HG02938 (cell line): ENCODE results near the gene MAP3K20.
"Not testable (repeated sequence)": the region's sequence is repeated elsewhere in the genome, so short reads cannot be mapped to it uniquely, and the experiment has no call there.

ENCODE experiments used
- ATAC-seq: cut with Tn5 transposase; IDR thresholded peaks from one replicate; pipeline ENCODE4 v1.9.1; 2021; ENCODE audit warnings: mild to moderate bottlenecking, moderate library complexity; ENCODE audit not compliant: unreplicated experiment

Gene MAP3K20

GRCh38 chr2:173086518-173087213 is 11.0 kb downstream of the MAP3K20 start:
- ATAC-seq, result no peak

DNA sequence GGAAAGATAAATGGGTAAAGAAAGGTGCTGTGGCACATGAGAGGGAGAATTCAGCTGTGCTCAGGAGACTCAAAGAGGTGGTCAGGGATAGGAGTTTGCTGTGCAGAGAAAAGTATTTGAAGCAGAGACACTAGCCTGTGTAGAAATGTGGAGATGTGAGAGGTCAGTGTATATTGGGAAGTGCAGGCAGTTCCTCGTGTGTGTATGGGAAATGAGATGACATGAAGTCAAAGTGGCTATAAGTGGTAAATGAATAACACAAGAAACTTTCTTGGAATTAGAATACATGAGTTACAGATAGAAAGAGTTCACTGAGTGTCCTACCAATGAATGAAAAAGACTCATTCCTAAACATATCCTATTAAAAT is 11.6 kb downstream of the MAP3K20 start:
- no peak for ATAC-seq

- no peak for ATAC-seq
Measured at GRCh38 chr2:173087793-173088496, 12.3 kb downstream of the MAP3K20 start.

GRCh38 chr2:173090276-173090877 is 14.7 kb downstream of the MAP3K20 start:
- ATAC-seq, result no peak

GRCh38 chr2:173090973-173091660 is 15.5 kb downstream of the MAP3K20 start:
- no peak for ATAC-seq

DNA sequence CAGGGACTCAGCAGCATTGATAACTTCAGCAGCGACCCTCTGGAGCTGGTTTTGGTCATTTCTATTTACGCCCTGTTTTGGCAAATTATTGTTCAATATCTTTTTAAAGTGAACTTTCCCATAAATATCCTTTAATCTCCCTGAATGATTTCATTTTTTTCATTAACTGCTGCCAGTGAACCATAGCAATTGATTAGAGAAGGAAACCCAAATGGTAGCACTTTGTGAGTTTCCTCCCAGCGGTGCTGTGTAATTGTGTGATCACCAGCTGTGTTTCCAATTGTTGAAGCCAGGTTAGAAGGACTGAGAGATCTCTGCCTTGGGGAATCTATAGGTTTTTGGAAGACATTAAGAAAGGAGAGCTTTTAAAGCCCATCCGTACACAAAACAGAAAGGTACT is 16.3 kb downstream of the MAP3K20 start:
- ATAC-seq, result no peak

DNA sequence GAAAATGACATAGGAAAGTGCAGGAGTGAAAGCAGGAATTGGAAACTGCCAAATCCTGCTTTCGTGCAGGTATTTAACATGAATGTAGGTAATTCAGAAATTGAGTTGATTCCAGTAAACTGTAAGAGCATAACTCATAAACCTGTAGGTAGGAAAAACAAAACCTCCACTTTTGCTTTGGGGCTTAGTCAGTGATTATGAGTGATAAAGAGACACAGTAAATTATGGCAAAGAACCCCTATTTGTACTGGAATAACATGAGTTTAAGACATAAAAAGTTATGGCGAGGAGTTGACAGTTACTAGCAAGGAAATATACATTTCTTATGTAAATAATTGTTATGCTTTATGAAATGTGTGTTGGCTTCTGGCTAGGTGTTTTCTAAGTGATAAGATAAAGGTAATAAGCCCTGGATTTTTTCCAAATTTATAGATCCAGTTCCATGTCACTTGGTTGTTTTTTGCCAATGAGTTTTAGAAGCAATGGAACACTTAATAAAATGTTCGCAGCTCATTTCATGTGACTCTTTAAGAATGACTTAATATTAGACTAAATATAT is 17.3 kb downstream of the MAP3K20 start:
- ATAC-seq, result no peak

GRCh38 chr2:173093617-173094016 is 18.0 kb downstream of the MAP3K20 start:
- ATAC-seq, result not testable (repeated sequence)

DNA sequence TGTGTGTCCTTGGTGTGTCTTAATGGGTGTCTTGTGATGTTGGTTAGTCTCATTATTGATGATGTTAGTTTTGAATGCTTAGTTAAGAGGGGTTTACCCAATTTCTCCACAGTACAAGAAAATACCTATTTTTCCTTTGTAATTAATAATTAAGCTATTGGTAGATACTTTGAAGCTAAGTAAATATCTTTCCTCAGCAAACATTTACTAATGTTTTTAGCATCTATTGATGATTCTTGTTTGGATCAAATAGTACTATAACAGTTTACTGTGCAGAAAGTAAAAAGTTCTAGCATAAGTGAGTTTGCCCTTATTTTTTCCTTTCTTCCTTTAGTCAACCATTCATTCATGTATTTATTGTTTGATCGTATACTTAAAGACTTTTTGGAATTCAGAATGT is 19.1 kb downstream of the MAP3K20 start:
- no peak for ATAC-seq

DNA sequence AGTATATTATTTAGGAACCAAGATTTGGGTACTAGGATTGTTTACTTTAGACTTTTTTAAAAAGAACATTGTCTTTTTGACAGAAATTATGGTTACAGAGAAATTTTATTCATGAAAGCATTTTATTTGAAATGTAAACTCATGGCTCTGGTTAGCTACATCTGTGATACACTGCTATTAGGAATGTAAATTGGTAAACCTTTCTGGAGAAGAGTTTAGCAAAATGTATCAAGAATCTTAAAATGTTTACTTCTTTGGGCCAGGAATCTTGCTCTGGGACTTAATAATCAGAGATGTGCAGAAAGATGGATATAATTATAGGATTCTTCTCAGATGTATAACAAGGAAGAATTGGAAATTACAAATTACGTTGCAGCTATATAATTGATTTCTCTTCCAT is 19.7 kb downstream of the MAP3K20 start:
- ATAC-seq, result no peak

DNA sequence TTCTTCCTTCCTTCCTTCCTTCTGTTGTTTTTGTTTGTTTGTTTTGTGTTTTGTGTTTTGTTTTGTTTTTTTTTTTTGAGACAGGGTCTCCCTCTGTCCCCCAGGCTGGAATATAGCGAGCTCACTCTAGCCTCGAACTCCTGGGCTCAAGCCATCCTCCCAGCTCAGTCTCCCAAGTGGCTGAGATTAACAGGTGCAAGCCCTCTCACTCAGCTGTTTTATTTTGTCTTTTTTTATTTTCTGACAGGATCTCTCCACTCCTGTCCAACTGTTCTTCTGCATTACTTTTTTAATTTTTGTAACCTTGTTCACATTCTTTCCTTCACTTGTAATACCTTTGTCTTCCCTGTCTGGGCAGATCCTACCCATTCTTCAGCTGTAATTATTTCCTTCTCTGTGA is 23.6 kb downstream of the MAP3K20 start:
- ATAC-seq, result no peak

DNA sequence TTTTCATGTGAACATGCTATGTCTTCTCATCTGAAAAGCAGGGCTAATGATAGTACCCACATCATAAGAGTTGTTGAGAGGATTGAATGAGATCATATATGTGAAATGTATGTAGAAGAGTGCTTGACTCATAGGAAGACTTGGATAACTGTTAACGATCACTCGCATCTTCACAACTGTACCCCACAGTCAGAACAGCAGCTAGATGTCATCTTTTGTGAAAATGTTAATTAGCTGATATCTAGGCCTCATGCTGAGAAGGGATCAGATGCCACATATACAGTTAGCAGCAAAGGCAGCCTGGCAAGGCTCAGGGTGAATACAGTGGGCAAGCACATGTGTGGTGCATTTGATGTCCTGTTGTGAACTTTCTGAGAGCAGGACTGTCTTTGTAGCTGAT is 24.2 kb downstream of the MAP3K20 start:
- no peak for ATAC-seq

- ATAC-seq, result peak; percentile 58
Measured at GRCh38 chr2:173101687-173102086, 26.0 kb downstream of the MAP3K20 start.

- no peak for ATAC-seq
Measured at GRCh38 chr2:173104156-173104555, 28.5 kb downstream of the MAP3K20 start.

DNA sequence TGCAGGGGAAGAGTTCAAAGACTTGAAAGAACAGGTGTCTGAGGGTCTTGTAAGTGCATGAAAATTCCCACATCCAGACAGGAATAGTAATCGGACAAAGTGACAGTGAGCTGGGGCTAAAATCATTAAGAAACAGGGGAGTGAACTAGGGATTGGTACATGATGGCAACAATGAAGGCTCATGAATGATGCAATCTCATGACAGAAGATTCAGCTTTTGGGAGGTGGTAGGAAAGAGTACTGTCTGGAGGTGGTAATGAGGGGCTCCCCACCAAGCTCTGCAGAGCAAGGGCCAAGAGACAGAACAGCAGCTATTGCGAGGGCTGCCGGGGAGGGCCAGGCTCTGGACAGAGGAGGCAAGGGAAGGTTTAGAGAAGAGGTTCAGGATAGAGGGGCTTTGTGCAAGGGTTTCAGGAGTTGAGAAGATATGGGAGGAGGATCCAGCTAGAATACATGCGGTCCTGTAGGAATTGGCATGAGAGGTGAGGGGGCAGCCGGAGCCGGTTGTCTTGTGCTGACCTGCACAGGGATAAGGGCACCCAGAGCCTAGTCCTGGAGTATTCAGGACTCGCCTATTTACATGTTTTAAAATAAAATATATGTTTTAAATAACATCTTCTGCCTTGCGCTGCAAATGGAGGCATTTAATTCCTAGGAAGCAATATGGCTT is 31.4 kb downstream of the MAP3K20 start:
- ATAC-seq, result no peak

DNA sequence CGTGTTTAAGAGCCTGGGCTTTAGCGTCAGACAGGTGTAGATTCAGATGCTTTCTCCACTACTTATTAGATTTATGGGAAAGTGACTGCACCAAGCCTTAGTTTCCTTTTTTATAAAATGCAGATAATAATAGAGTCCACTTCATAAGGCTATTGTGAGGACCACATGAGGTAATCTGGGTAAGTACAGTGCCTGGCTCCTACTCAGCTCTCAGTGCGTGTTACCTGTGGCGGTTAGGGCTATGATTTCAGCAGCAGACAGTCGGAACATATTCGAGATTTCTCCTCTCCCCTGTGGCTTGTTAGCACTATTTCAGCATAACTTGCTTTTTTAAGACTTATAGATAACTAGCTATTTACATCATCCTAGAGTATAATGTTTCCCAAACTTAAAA is 32.0 kb downstream of the MAP3K20 start:
- ATAC-seq, result no peak

- no peak for ATAC-seq
Measured at GRCh38 chr2:173109253-173110188, 33.9 kb downstream of the MAP3K20 start.

DNA sequence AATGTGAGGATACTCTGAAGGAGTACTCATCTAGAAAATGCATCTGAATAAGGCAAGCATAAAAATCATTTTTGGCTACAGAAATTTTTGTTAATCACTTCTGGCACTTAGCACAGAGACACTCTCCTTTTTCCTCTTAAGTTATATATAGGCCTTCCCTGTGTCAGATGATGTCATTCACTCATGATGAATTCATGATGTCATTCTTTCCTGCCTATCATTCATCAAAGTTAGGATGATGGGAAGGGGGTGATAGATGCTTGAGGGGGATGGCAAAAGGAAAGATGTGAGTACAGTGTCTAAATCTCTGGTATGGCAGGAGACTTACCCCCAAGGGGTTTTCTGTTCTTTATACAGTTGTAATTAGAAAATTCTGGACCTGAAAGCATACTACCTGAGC is 42.0 kb downstream of the MAP3K20 start:
- ATAC-seq, result no peak

DNA sequence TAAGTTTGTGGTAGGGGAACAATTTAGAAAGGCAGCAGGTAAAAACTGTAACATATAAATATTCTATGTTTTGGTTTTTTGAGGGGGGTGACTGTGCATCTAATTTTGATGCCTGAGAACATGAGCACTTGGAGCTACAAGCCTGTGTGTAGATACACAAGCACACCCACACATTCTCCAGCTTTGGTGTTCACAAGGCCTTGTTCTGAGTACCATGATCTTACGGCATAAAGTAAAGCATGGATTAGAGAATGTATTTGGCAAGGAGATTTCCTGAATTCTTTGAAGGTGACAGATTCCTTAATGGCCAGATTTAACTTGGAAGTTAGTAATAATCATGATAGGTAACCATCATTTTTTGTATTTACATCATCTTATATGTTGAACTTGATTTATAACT is 42.7 kb downstream of the MAP3K20 start:
- ATAC-seq, result no peak
